H1 (cell line): ENCODE measurements around the gene RBM19. TPM values are rescaled to one million over a fixed set of nuclear protein-coding genes. Genes with fewer than 3 reads are reported as not detected.

Source experiments
- CTCF ChIA-PET: fragments of 300-600 bp; sonication (Branson Sonifier 250); formaldehyde crosslinking; loops from one replicate; lab custom pipeline; 2021; ENCODE audit not compliant: partially characterized antibody; lab: Charles Lee
- POLR2A ChIA-PET: fragments of 300-600 bp; sonication (Branson Sonifier 250); formaldehyde crosslinking; loops from one replicate; lab custom pipeline; 2021; ENCODE audit warnings: inconsistent platforms; ENCODE audit not compliant: partially characterized antibody; lab: Charles Lee
- DNase-seq, 2 experiments: peaks; one replicate each; pipeline versions ENCODE4 v3.0.0 to v3.0.0-alpha.2; 2010 to 2022; ENCODE audit warnings: low spot score in 2 of 2, low read depth in 1 of 2, mixed read lengths in 1 of 2
- FAIRE-seq: peaks from 2 replicates; lab custom pipeline; 2011; peaks lifted over from hg19 to GRCh38; lab: Jason Lieb, UNC
- H2AFZ ChIP-seq: 2 replicates; pipeline ENCODE4 v1.8.1; 2012; ENCODE audit warnings: low read length, inconsistent platforms
- H2AK5ac ChIP-seq: 2 replicates; pipeline ENCODE4 v1.6.1; 2013; ENCODE audit warnings: low read depth, low read length
- H2BK120ac ChIP-seq: replicated peaks from 2 replicates; pipeline ENCODE3; 2013; ENCODE audit warnings: low read depth, low read length, inconsistent platforms
- H2BK12ac ChIP-seq: 2 replicates; pipeline ENCODE4 v1.6.1; 2013; ENCODE audit warnings: low read depth, low read length
- H2BK15ac ChIP-seq: 2 replicates; pipeline ENCODE4 v1.6.1; 2013; ENCODE audit warnings: low read length
- H2BK20ac ChIP-seq: 2 replicates; pipeline ENCODE4 v1.6.1; 2013; ENCODE audit warnings: low read length
- H2BK5ac ChIP-seq: 2 replicates; pipeline ENCODE4 v1.6.1; 2013; ENCODE audit warnings: low read depth, low read length
- H3K14ac ChIP-seq: 2 replicates; pipeline ENCODE4 v1.6.1; 2013; ENCODE audit warnings: inconsistent platforms; ENCODE audit not compliant: insufficient read length
- H3K18ac ChIP-seq: 2 replicates; pipeline ENCODE4 v1.6.1; 2013; ENCODE audit warnings: low read length; ENCODE audit errors: extremely low read depth
- H3K23ac ChIP-seq: 2 replicates; pipeline ENCODE4 v1.6.1; 2013; ENCODE audit warnings: inconsistent platforms; ENCODE audit not compliant: insufficient read length
- H3K23me2 ChIP-seq: 2 replicates; pipeline ENCODE4 v1.6.1; 2013; ENCODE audit warnings: low read depth, low read length
- H3K27ac ChIP-seq: 2 replicates; pipeline ENCODE4 v1.6.1; 2011; ENCODE audit warnings: low read depth, low read length, inconsistent platforms
- H3K27me3 ChIP-seq, 4 experiments: replicated peaks in 1 of 4; 1 replicate in 1 of 4; 2 replicates in 3 of 4; pipeline versions ENCODE4 v1.6.1 to v1.8.1; 2011 to 2013; ENCODE audit warnings: low read length in 3 of 4, mild to moderate bottlenecking in 3 of 4, inconsistent platforms in 2 of 4, mixed read lengths in 2 of 4, moderate library complexity in 1 of 4; ENCODE audit not compliant: control insufficient read depth in 3 of 4, insufficient read depth in 3 of 4; ENCODE audit errors: extremely low read depth in 1 of 4
- H3K36me3 ChIP-seq, 4 experiments: 2 replicates each; pipeline versions ENCODE4 v1.6.1 to v1.8.1; 2011 to 2013; ENCODE audit warnings: mild to moderate bottlenecking in 4 of 4, low read length in 3 of 4, moderate library complexity in 2 of 4, control low read depth in 1 of 4, inconsistent platforms in 1 of 4; ENCODE audit not compliant: insufficient read depth in 4 of 4, control insufficient read depth in 2 of 4
- H3K4ac ChIP-seq: replicated peaks from 2 replicates; pipeline ENCODE3; 2013; ENCODE audit warnings: low read length, low read depth, mixed read lengths, inconsistent platforms; ENCODE audit not compliant: insufficient read length
- H3K4me1 ChIP-seq, 4 experiments: replicated peaks in 1 of 4; 1 replicate in 1 of 4; 2 replicates in 3 of 4; pipeline versions ENCODE4 v1.6.1 to v1.8.1; 2011 to 2013; ENCODE audit warnings: low read length in 3 of 4, inconsistent platforms in 2 of 4, mixed read lengths in 1 of 4; ENCODE audit not compliant: insufficient read depth in 4 of 4, control insufficient read depth in 3 of 4
- H3K4me2 ChIP-seq, 2 experiments: 2 replicates each; pipeline versions ENCODE4 v1.6.1 to v1.8.1; 2011 to 2013; ENCODE audit warnings: low read depth in 2 of 2, low read length in 2 of 2, control low read depth in 1 of 2, inconsistent platforms in 1 of 2, mild to moderate bottlenecking in 1 of 2; ENCODE audit not compliant: insufficient read depth in 1 of 2
- H3K4me3 ChIP-seq, 4 experiments: fragments of 200-600, 300-600 bp in 1 of 4; sonication (generic), shearing (Covaris generic), sonication (Bioruptor Twin) in 1 of 4; 2 replicates each; pipeline versions ENCODE4 v1.5.1 to v1.8.1; 2011 to 2016; ENCODE audit warnings: low read length in 4 of 4, low read depth in 3 of 4, control low read depth in 2 of 4, inconsistent platforms in 2 of 4, mild to moderate bottlenecking in 2 of 4, mixed read lengths in 1 of 4, moderate library complexity in 1 of 4; ENCODE audit not compliant: insufficient read depth in 2 of 4; ENCODE audit errors: extremely low read depth in 1 of 4
- H3K56ac ChIP-seq: replicated peaks from 2 replicates; pipeline ENCODE3; 2013; ENCODE audit warnings: low read depth, mild to moderate bottlenecking, mixed read lengths, low read length, inconsistent platforms; ENCODE audit not compliant: insufficient read length
- H3K79me1 ChIP-seq: 2 replicates; pipeline ENCODE4 v1.6.1; 2013; ENCODE audit warnings: low read depth, low read length, control low read depth
- H3K79me2 ChIP-seq, 2 experiments: 2 replicates each; pipeline versions ENCODE4 v1.6.1 to v1.8.1; 2012 to 2013; ENCODE audit warnings: low read length in 2 of 2, mild to moderate bottlenecking in 2 of 2, inconsistent platforms in 1 of 2; ENCODE audit not compliant: insufficient read depth in 2 of 2, control insufficient read depth in 1 of 2
- H3K9ac ChIP-seq, 4 experiments: replicated peaks in 1 of 4; 1 replicate in 1 of 4; 2 replicates in 3 of 4; pipeline versions ENCODE4 v1.6.1 to v1.8.1; 2011 to 2013; ENCODE audit warnings: low read depth in 3 of 4, low read length in 3 of 4, control low read depth in 2 of 4, mild to moderate bottlenecking in 2 of 4, moderate library complexity in 2 of 4, inconsistent platforms in 1 of 4; ENCODE audit errors: extremely low read depth in 1 of 4
- H3K9me3 ChIP-seq, 2 experiments: 2 replicates each; pipeline versions ENCODE4 v1.6.1 to v1.8.1; 2012 to 2013; ENCODE audit warnings: mild to moderate bottlenecking in 2 of 2, moderate library complexity in 2 of 2, control low read depth in 1 of 2, inconsistent platforms in 1 of 2, low read depth in 1 of 2, low read length in 1 of 2, mixed read lengths in 1 of 2; ENCODE audit not compliant: insufficient read depth in 2 of 2
- H4K20me1 ChIP-seq, 2 experiments: replicated peaks in 1 of 2; 2 replicates each; pipeline versions ENCODE3 to v1.8.1; 2011 to 2013; ENCODE audit warnings: inconsistent platforms in 2 of 2, low read length in 2 of 2, mild to moderate bottlenecking in 1 of 2; ENCODE audit not compliant: insufficient read depth in 2 of 2, control insufficient read depth in 1 of 2
- H4K5ac ChIP-seq: 2 replicates; pipeline ENCODE4 v1.6.1; 2013; ENCODE audit warnings: low read length, low read depth, mixed read lengths, inconsistent platforms; ENCODE audit not compliant: insufficient read length
- H4K8ac ChIP-seq: 2 replicates; pipeline ENCODE4 v1.8.0; 2013; ENCODE audit warnings: mild to moderate bottlenecking, moderate library complexity, low read length, inconsistent platforms; ENCODE audit not compliant: insufficient read depth; ENCODE audit errors: extremely low read depth
- H4K91ac ChIP-seq: replicated peaks from 2 replicates; pipeline ENCODE3; 2013; ENCODE audit warnings: low read length, mixed read lengths, inconsistent platforms; ENCODE audit not compliant: insufficient read length
- RAD21 ChIP-seq, 2 experiments: IDR thresholded peaks in 1 of 2; conservative IDR thresholded peaks in 1 of 2; 2 replicates each; pipeline ENCODE4 v1.6.1; 2011; ENCODE audit warnings: low read depth in 2 of 2, low read length in 2 of 2, improper control_type of control experiment in 1 of 2, inconsistent platforms in 1 of 2, mild to moderate bottlenecking in 1 of 2, moderate library complexity in 1 of 2
- SP1 ChIP-seq: IDR thresholded peaks from 2 replicates; pipeline ENCODE4 v1.6.1; 2011; ENCODE audit warnings: low read depth, low read length
- WGBS, 2 experiments: shearing (Covaris generic) in 1 of 2; methylation state at CpG; one replicate each; pipeline versions ENCODE4 v1.1.6 to v1.1.7; 2013 to 2015; ENCODE audit warnings: low lambda C conversion rate in 2 of 2, mixed read lengths in 2 of 2, inconsistent platforms in 1 of 2, low coverage in 1 of 2, missing lambda C conversion rate in 1 of 2; ENCODE audit not compliant: insufficient replicate concordance in 2 of 2, insufficient coverage in 1 of 2, insufficient read length in 1 of 2; ENCODE audit errors: extremely low coverage in 1 of 2, missing lambda C conversion rate in 1 of 2; 5-methylcytosine and 5-hydroxymethylcytosine counted together
- polyA plus RNA-seq, 7 experiments: library from polyadenylated mRNA; depleted of rRNA in 3 of 7; stranded (reverse) in 5 of 7; unstranded in 2 of 7; fragments of >200 nt in 5 of 7; fragments of 200-250 nt in 2 of 7; gene quantifications; 1 replicate in 5 of 7; 2 replicates in 1 of 7; 4 replicates in 1 of 7; pipeline versions ENCODE4 v1.2.1 to v1.2.3, GENCODE V29; 2011 to 2013; ENCODE audit warnings: missing spikeins in 2 of 7, mixed read lengths in 2 of 7
- total RNA-seq: library from RNA; stranded (reverse); fragmentation: NEBNext Ultra II Directional; extraction: Animal tissue kit (Norgen Biotek cat#: 25700); gene quantifications from 2 replicates; pipeline ENCODE4 v1.2.1, GENCODE V29; 2021
- TF ChIP-seq, protein P1 (sequence below), 3 experiments: IDR thresholded peaks; 1 replicate in 2 of 3; 2 replicates in 1 of 3; pipeline versions ENCODE4 v1.5.1 to v1.6.1; 2011; ENCODE audit warnings: low read length in 3 of 3, mild to moderate bottlenecking in 3 of 3, inconsistent platforms in 2 of 3, low read depth in 1 of 3, moderate library complexity in 1 of 3; ENCODE audit not compliant: insufficient read depth in 1 of 3; ENCODE audit errors: control extremely low read depth in 1 of 3

The RBM19 gene
- total and polyA plus RNA-seq, 2 of the 8 experiments (the other 6 are each of a cell fraction or from before 2014, with no cell fraction given) = 23.4 to 61.9 TPM

DNA sequence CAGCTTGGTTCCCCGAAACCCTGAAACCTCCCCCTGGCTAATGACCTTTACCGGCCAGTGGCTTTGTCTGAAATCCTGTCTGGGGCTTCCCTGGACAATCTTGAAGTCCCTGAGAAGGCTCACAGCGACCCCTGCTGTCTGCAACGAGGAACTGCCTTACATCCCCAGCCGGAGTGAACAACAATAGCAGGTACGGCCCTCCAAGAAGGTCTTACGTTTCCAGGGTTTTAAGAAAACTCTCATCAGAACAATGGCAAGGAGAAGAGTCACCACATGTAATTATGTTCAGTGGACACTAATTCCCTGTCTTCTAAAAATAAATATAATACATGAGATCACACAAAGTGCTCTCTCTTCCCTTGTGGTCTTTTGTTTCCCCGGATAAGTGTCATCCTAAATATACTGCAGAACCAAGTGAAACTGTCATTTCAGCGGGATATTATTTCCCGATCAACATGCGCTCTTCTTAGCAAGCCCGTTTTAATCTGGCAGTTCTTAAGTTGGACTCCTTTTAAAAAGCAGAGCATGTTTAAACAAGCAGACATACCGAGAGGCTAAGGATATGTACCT is 53.3 kb downstream of the RBM19 start:
- ChIA-PET POLR2A (no interaction called here), CTCF (interaction anchor here (0.6 to 3.5 kb wide), 29 partner anchors 10 to 472 kb away, joined by 3 to 21 read pairs (median 4); no protein-coding TSS in a partner anchor)
- Histone ChIP-seq H2AK5ac (no peak overlapping the region), H3K9ac (no peak overlapping the region), H2BK120ac (no peak overlapping the region), H3K4me1 (peaks cover 0 to 2% (median 0%) of the 10 kb centered on the region in 4 experiments; a peak in 1 of 7 replicates), H3K14ac (no peak overlapping the region), H3K36me3 (peaks cover 6 to 19% (median 16%) of the 10 kb centered on the region in 4 experiments; a peak in 5 of 8 replicates), H3K27ac (no peak overlapping the region), H4K5ac (no peak overlapping the region), H2AFZ (no peak overlapping the region), H3K4ac (no peak overlapping the region), H3K4me2 (no peak overlapping the region), H3K79me1 (no peaks in the 10 kb centered on the region), H4K91ac (no peak overlapping the region), H4K8ac (no peak overlapping the region), H3K79me2 (no peaks in the 10 kb centered on the region), H3K23me2 (no peaks in the 10 kb centered on the region), H2BK5ac (no peak overlapping the region), H3K4me3 (no peak overlapping the region), H3K9me3 (no peaks in the 10 kb centered on the region), H3K27me3 (no peaks in the 10 kb centered on the region), H3K23ac (no peak overlapping the region), H4K20me1 (no peaks in the 10 kb centered on the region), H2BK15ac (no peak overlapping the region), H3K18ac (no peak overlapping the region), H2BK12ac (no peak overlapping the region), H3K56ac (no peak overlapping the region), H2BK20ac (no peak overlapping the region)
- FAIRE-seq (peak; percentile 90), DNase-seq (peak; percentile 77 to 94)
- 60% methylated on average over 13 of the region's 13 CpGs; no CpG with 5 or more reads in 1 of the 2 experiments for WGBS, 2 experiments
- peak; percentile 97 to 99 for TF ChIP-seq RAD21 (IDR thresholded peaks at IDR 0.05 in 1 of 2, conservative IDR thresholded peaks at IDR 0.05 in 1 of 2; ENCODE audit: low read depth in 2 of 2, low read length in 2 of 2)
- TF ChIP-seq SP1 = no peak
- TF ChIP-seq, protein P1, sequence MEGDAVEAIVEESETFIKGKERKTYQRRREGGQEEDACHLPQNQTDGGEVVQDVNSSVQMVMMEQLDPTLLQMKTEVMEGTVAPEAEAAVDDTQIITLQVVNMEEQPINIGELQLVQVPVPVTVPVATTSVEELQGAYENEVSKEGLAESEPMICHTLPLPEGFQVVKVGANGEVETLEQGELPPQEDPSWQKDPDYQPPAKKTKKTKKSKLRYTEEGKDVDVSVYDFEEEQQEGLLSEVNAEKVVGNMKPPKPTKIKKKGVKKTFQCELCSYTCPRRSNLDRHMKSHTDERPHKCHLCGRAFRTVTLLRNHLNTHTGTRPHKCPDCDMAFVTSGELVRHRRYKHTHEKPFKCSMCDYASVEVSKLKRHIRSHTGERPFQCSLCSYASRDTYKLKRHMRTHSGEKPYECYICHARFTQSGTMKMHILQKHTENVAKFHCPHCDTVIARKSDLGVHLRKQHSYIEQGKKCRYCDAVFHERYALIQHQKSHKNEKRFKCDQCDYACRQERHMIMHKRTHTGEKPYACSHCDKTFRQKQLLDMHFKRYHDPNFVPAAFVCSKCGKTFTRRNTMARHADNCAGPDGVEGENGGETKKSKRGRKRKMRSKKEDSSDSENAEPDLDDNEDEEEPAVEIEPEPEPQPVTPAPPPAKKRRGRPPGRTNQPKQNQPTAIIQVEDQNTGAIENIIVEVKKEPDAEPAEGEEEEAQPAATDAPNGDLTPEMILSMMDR (IDR thresholded peaks at IDR 0.05; ENCODE audit: control extremely low read depth in 1 of 3, insufficient read depth in 1 of 3, low read depth in 1 of 3, low read length in 3 of 3) = peak; percentile 86 to 95 (median 94)
